ENCODE results near the gene PRAMEF15.
A peak's percentile ranks its signal among the peaks of the same experiment; 100 is the strongest.
"Not testable (repeated sequence)": the region's sequence is repeated elsewhere in the genome, so short reads cannot be mapped to it uniquely, and the experiment has no call there.

Gene PRAMEF15

DNA sequence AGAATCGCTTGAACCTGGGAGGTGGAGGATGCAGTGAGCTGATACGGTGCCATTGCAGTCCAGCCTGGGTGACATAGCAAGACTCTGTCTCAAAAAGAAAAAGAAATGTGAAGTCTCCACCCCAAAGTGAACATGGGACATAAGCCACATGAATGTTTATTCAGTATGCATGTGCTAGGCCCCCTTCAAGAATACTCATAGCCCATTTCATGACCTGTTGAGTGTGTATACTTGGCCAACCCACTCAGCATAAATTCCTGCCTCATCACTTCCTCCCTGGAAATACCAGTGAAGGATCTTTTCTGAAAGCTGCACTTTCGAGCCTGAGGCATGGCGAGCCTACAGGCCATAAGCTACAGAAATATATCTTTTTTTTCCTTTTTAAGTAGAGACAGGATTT is 49.5 kb downstream of the PRAMEF15 start:
- not testable (repeated sequence) for H3K9me2 ChIP-seq (replicated peaks; ENCODE audit: insufficient read depth, low read length); H3K79me2 ChIP-seq (ENCODE audit: low read length); H3K36me3 ChIP-seq (replicated peaks; ENCODE audit: insufficient read depth, low read length); H3K9ac ChIP-seq (ENCODE audit: low read length); H3K9me3 ChIP-seq (replicated peaks; ENCODE audit: insufficient read depth, low read length); H3K27ac ChIP-seq (ENCODE audit: low read length); H3K4me1 ChIP-seq (ENCODE audit: low read length); H3K27me3 ChIP-seq (replicated peaks; ENCODE audit: insufficient read depth, low read length); DNase-seq; H4K20me1 ChIP-seq (ENCODE audit: insufficient read depth, low read length); H2AFZ ChIP-seq (ENCODE audit: low read length); H3K4me2 ChIP-seq (ENCODE audit: low read depth, low read length); H3F3A ChIP-seq (ENCODE audit: insufficient read depth, low read length); H3K4me3 ChIP-seq (ENCODE audit: low read length)

DNA sequence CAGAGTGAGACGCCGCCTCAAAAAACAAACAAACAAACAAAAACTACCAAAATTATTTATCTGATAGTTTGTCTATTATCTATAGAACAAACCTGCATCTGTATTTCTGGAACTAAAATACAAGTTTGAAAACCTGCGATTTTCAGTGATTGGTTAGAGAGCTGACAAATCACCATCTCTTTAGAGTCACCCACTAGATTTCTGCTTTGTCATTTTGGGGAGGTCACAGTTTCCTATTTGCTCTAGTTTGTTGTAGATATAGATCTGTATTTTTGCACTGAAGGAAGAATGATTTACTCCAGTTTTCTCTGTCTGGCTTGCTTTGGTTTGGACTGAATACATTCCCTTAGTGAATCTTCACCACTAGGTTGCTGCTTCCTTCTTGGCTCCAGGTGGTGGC is 51.2 kb downstream of the PRAMEF15 start:
- not testable (repeated sequence) for H3K4me2 ChIP-seq (ENCODE audit: low read depth, low read length); DNase-seq; H3K27ac ChIP-seq (ENCODE audit: low read length); H3K79me2 ChIP-seq (ENCODE audit: low read length); H3K9me3 ChIP-seq (replicated peaks; ENCODE audit: insufficient read depth, low read length); H3K9ac ChIP-seq (ENCODE audit: low read length); H4K20me1 ChIP-seq (ENCODE audit: insufficient read depth, low read length); H3K4me1 ChIP-seq (ENCODE audit: low read length); H3K36me3 ChIP-seq (replicated peaks; ENCODE audit: insufficient read depth, low read length); H2AFZ ChIP-seq (ENCODE audit: low read length); H3K27me3 ChIP-seq (replicated peaks; ENCODE audit: insufficient read depth, low read length); H3F3A ChIP-seq (ENCODE audit: insufficient read depth, low read length); H3K9me2 ChIP-seq (replicated peaks; ENCODE audit: insufficient read depth, low read length); H3K4me3 ChIP-seq (ENCODE audit: low read length)

DNA sequence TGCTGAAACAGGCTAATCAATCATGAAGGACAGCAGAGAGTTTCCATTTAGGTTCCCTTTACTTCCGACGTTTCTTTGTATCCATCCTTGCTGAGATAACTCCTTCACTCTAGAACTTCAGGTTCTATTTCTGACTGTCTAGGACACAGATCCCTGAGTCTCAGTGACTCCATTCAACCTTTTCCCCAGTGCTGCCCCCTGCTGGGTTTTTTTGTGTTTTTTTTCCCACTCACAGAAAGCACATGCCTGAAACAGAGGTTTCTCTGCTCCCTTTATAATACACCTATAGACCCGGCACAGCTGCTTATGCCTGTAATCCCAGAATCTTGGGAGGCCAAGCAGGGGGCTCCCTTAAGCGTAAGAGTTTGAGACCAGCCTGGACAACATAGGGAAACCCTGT is 53.2 kb downstream of the PRAMEF15 start:
- H3K27ac ChIP-seq (ENCODE audit: low read length); H3K27me3 ChIP-seq (replicated peaks; ENCODE audit: insufficient read depth, low read length); H3K4me2 ChIP-seq (ENCODE audit: low read depth, low read length); H3K4me3 ChIP-seq (ENCODE audit: low read length); H2AFZ ChIP-seq (ENCODE audit: low read length); H3K9ac ChIP-seq (ENCODE audit: low read length); H3K36me3 ChIP-seq (replicated peaks; ENCODE audit: insufficient read depth, low read length); H3K79me2 ChIP-seq (ENCODE audit: low read length); H3F3A ChIP-seq (ENCODE audit: insufficient read depth, low read length); DNase-seq; H3K9me2 ChIP-seq (replicated peaks; ENCODE audit: insufficient read depth, low read length); H3K9me3 ChIP-seq (replicated peaks; ENCODE audit: insufficient read depth, low read length); H4K20me1 ChIP-seq (ENCODE audit: insufficient read depth, low read length); H3K4me1 ChIP-seq (ENCODE audit: low read length): not testable (repeated sequence)
- TF ChIP-seq, protein P1, sequence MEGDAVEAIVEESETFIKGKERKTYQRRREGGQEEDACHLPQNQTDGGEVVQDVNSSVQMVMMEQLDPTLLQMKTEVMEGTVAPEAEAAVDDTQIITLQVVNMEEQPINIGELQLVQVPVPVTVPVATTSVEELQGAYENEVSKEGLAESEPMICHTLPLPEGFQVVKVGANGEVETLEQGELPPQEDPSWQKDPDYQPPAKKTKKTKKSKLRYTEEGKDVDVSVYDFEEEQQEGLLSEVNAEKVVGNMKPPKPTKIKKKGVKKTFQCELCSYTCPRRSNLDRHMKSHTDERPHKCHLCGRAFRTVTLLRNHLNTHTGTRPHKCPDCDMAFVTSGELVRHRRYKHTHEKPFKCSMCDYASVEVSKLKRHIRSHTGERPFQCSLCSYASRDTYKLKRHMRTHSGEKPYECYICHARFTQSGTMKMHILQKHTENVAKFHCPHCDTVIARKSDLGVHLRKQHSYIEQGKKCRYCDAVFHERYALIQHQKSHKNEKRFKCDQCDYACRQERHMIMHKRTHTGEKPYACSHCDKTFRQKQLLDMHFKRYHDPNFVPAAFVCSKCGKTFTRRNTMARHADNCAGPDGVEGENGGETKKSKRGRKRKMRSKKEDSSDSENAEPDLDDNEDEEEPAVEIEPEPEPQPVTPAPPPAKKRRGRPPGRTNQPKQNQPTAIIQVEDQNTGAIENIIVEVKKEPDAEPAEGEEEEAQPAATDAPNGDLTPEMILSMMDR (IDR thresholded peaks at IDR 0.05; ENCODE audit: low read length): peak; percentile 8; the same call in 1 of the 2 replicates
